SK-N-SH (cell line): ENCODE measurements around the gene STRN3. TPM values are rescaled to one million over a fixed set of nuclear protein-coding genes. Genes with fewer than 3 reads are reported as not detected.
"Not testable (repeated sequence)": the region's sequence is repeated elsewhere in the genome, so short reads cannot be mapped to it uniquely, and the experiment has no call there.

Experiments
- CTCF ChIA-PET: fragments of 300-600, 350-600 bp; formaldehyde crosslinking; extraction: SDS; loops from one replicate; lab custom pipeline; 2021; lab: Yijun Ruan, JAX
- POLR2A ChIA-PET: fragments of 350-600 bp; sonication (Branson Sonifier 250); formaldehyde crosslinking; extraction: SDS; loops from one replicate; lab custom pipeline; 2020; ENCODE audit warnings: antibody characterized with exemption, inconsistent platforms; lab: Yijun Ruan, JAX
- DNase-seq: peaks from one replicate; pipeline ENCODE4 v3.0.0; 2012
- H2AFZ ChIP-seq: fragments of 200-600 bp; sonication (generic); 2 replicates; pipeline ENCODE4 v1.8.1; 2016; ENCODE audit warnings: antibody characterized with exemption, mild to moderate bottlenecking, low read depth
- H3F3A ChIP-seq: fragments of 200-600 bp; sonication (generic); replicated peaks from 2 replicates; pipeline ENCODE3; 2016; ENCODE audit warnings: antibody characterized with exemption, mild to moderate bottlenecking; ENCODE audit not compliant: insufficient read depth
- H3K27ac ChIP-seq, 2 experiments: fragments of 200-500 bp in 1 of 2; fragments of 200-600 bp in 1 of 2; sonication (Bioruptor generic) in 1 of 2; sonication (generic), shearing (Covaris generic) in 1 of 2; 2 replicates each; pipeline versions ENCODE4 v1.5.1 to v1.6.1; 2014 to 2016; ENCODE audit warnings: low read depth in 2 of 2, inconsistent platforms in 1 of 2, low read length in 1 of 2, mild to moderate bottlenecking in 1 of 2, mixed read lengths in 1 of 2
- H3K27me3 ChIP-seq: fragments of 200-600 bp; sonication (generic), shearing (Covaris generic); 2 replicates; pipeline ENCODE4 v1.6.1; 2016; ENCODE audit warnings: mixed run types; ENCODE audit not compliant: insufficient read depth
- H3K36me3 ChIP-seq, 2 experiments: fragments of 200-500 bp in 1 of 2; fragments of 200-600 bp in 1 of 2; sonication (Bioruptor generic) in 1 of 2; sonication (generic) in 1 of 2; replicated peaks in 1 of 2; 2 replicates each; pipeline versions ENCODE3 to v1.5.1; 2014 to 2016; ENCODE audit warnings: low read length in 1 of 2, mild to moderate bottlenecking in 1 of 2; ENCODE audit not compliant: insufficient read depth in 2 of 2, control insufficient read depth in 1 of 2
- H3K4me1 ChIP-seq, 2 experiments: fragments of 200-500 bp in 1 of 2; fragments of 200-600 bp in 1 of 2; sonication (Bioruptor generic) in 1 of 2; sonication (generic), shearing (Covaris generic) in 1 of 2; 2 replicates each; pipeline versions ENCODE4 v1.5.1 to v1.6.1; 2014 to 2016; ENCODE audit warnings: low read depth in 1 of 2, low read length in 1 of 2, mixed run types in 1 of 2; ENCODE audit not compliant: insufficient read depth in 2 of 2, control insufficient read depth in 1 of 2
- H3K4me2 ChIP-seq: fragments of 200-600 bp; sonication (generic), shearing (Covaris generic); 2 replicates; pipeline ENCODE4 v1.6.1; 2017; ENCODE audit warnings: mixed run types
- H3K4me3 ChIP-seq, 2 experiments: fragments of 200-500 bp in 1 of 2; fragments of 200-600 bp in 1 of 2; sonication (Bioruptor generic) in 1 of 2; sonication (generic), shearing (Covaris generic) in 1 of 2; 2 replicates each; pipeline versions ENCODE4 v1.5.1 to v1.8.1; 2014 to 2016; ENCODE audit warnings: low read depth in 2 of 2, inconsistent platforms in 1 of 2, low read length in 1 of 2, mild to moderate bottlenecking in 1 of 2, mixed read lengths in 1 of 2, moderate library complexity in 1 of 2
- H3K79me2 ChIP-seq: fragments of 200-600 bp; sonication (generic); 2 replicates; pipeline ENCODE4 v1.8.1; 2017; ENCODE audit warnings: mild to moderate bottlenecking; ENCODE audit not compliant: insufficient read depth
- H3K9ac ChIP-seq: fragments of 200-600 bp; sonication (generic); 2 replicates; pipeline ENCODE4 v1.6.1; 2017; ENCODE audit warnings: mixed run types
- H3K9me2 ChIP-seq: fragments of 200-600 bp; sonication (generic); 2 replicates; pipeline ENCODE4 v1.6.1; 2017; ENCODE audit warnings: mixed run types
- H3K9me3 ChIP-seq: fragments of 200-600 bp; sonication (generic); 2 replicates; pipeline ENCODE4 v1.6.1; 2017; ENCODE audit warnings: mixed run types, mild to moderate bottlenecking, moderate library complexity
- H4K20me1 ChIP-seq: fragments of 200-600 bp; sonication (generic); 2 replicates; pipeline ENCODE4 v1.6.1; 2017; ENCODE audit warnings: mild to moderate bottlenecking, mixed run types; ENCODE audit not compliant: insufficient read depth
- ELF1 ChIP-seq: IDR thresholded peaks from 2 replicates; pipeline ENCODE4 v1.4.0; 2012
- EP300 ChIP-seq, 2 experiments: IDR thresholded peaks; 2 replicates each; pipeline versions ENCODE4 v1.4.0 to v1.6.1; 2012; ENCODE audit warnings: borderline replicate concordance in 1 of 2, low read depth in 1 of 2, low read length in 1 of 2
- FOSL2 ChIP-seq: IDR thresholded peaks from 2 replicates; pipeline ENCODE4 v1.4.0; 2012; ENCODE audit warnings: low read depth, mild to moderate bottlenecking, moderate library complexity, borderline replicate concordance
- FOXJ3 ChIP-seq: sonication (generic); formaldehyde crosslinking; IDR thresholded peaks from 2 replicates; pipeline ENCODE4 v1.5.1; 2020; ENCODE audit warnings: mild to moderate bottlenecking, missing genetic modification reagents
- MXI1 ChIP-seq: IDR thresholded peaks from 2 replicates; pipeline ENCODE4 v1.6.1; 2012; ENCODE audit warnings: mild to moderate bottlenecking, low read depth, low read length, improper control_type of control experiment
- NFIC ChIP-seq: IDR thresholded peaks from 2 replicates; pipeline ENCODE4 v1.4.0; 2012; ENCODE audit warnings: borderline replicate concordance
- RAD21 ChIP-seq: IDR thresholded peaks from 2 replicates; pipeline ENCODE4 v1.6.1; 2012; ENCODE audit warnings: mild to moderate bottlenecking, low read length
- RCOR1 ChIP-seq: fragments of 150-350 bp; IDR thresholded peaks from 2 replicates; pipeline ENCODE4 v1.6.1; 2017; ENCODE audit warnings: antibody characterized with exemption, low read length
- REST ChIP-seq: IDR thresholded peaks from 2 replicates; pipeline ENCODE4 v1.6.1; 2012; ENCODE audit warnings: mild to moderate bottlenecking, low read depth, low read length, moderate library complexity
- RFX5 ChIP-seq: IDR thresholded peaks from 2 replicates; pipeline ENCODE4 v1.6.1; 2012; ENCODE audit warnings: mild to moderate bottlenecking, improper control_type of control experiment, low read length
- RXRA ChIP-seq: IDR thresholded peaks from 2 replicates; pipeline ENCODE4 v1.4.0; 2012; ENCODE audit warnings: low read depth, mild to moderate bottlenecking, borderline replicate concordance
- SMC3 ChIP-seq: IDR thresholded peaks from 2 replicates; pipeline ENCODE4 v1.6.1; 2012; ENCODE audit warnings: low read depth, low read length, improper control_type of control experiment
- YY1 ChIP-seq: IDR thresholded peaks from 2 replicates; pipeline ENCODE4 v1.4.0; 2012; ENCODE audit warnings: low read depth, mild to moderate bottlenecking
- WGBS: methylation state at CpG from one replicate; pipeline ENCODE4 v1.1.6; 2017; ENCODE audit warnings: low lambda C conversion rate; 5-methylcytosine and 5-hydroxymethylcytosine counted together
- polyA plus RNA-seq, 3 experiments: library from polyadenylated mRNA; depleted of rRNA; stranded (reverse); fragments of >200 nt; gene quantifications; 2 replicates each; pipeline ENCODE4 v1.2.3, GENCODE V29; 2012
- TF ChIP-seq, protein P1 (sequence below): IDR thresholded peaks from 2 replicates; pipeline ENCODE4; 2012
- TF ChIP-seq, protein P2 (sequence below): IDR thresholded peaks from 2 replicates; pipeline ENCODE4 v1.4.0; 2012; ENCODE audit warnings: low read depth, borderline replicate concordance

The STRN3 gene
- polyA plus RNA-seq, 1 of the 3 experiments (the other 2 are of a cell fraction): 7.2 TPM

GRCh38 chr14:30972882-30973582 is 53.1 kb downstream of the STRN3 start (continued):
- no peak for TF ChIP-seq REST
- no peak for TF ChIP-seq RAD21
- TF ChIP-seq NFIC: no peak
- TF ChIP-seq, protein P1, sequence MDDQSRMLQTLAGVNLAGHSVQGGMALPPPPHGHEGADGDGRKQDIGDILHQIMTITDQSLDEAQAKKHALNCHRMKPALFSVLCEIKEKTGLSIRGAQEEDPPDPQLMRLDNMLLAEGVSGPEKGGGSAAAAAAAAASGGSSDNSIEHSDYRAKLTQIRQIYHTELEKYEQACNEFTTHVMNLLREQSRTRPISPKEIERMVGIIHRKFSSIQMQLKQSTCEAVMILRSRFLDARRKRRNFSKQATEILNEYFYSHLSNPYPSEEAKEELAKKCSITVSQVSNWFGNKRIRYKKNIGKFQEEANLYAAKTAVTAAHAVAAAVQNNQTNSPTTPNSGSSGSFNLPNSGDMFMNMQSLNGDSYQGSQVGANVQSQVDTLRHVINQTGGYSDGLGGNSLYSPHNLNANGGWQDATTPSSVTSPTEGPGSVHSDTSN: no peak
- TF ChIP-seq ELF1: no peak
- TF ChIP-seq RFX5: no peak
- no peak for TF ChIP-seq YY1
- no peak for TF ChIP-seq SMC3
- TF ChIP-seq, all 33 proteins: peak for 0

DNA sequence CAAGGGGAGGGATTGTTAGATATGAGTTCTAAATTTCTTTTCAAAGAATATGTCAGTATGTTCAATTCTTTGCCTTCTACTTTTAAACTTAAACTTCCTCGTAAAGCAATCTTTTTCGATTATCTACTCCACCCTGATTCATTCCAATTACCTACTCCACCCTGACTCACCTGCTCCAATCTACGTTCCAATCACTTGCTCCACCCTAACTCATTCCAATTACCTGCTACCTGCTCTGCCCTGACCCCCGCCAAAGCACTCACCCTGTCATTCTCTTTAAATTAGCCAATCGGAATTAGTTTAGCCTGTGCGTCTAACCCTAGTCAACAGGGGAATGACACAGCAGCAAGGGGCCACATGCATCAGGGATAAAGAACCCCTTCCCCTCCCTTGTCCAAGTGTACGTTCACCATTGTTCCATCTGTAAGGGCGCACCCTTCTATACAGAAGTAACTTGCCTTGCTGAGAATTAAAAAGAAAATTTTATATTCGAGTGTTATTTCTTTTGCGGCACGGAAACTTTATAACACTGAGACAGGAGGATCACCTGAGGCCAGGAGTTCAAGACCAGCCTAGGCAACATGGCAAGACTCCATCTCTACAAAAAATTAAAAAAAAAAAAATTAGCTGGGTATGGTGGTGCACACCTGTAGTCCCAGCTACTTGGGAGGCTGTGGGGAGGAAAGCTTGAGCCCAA is 54.0 kb downstream of the STRN3 start:
- H4K20me1 ChIP-seq: peaks cover 78% of the 10 kb centered on the region

GRCh38 chr14:30971586-30971985 is 54.6 kb downstream of the STRN3 start:
- no peak for DNase-seq
- WGBS: 94% methylated on average over 5 of the region's 5 CpGs
- Histone ChIP-seq H3K4me3 (no peak overlapping the region), H3K27me3 (no peaks in the 10 kb centered on the region), H3K4me1 (no peaks in the 10 kb centered on the region; a peak in 1 of 4 replicates), H3K4me2 (no peak overlapping the region), H3F3A (peaks cover 3% of the 10 kb centered on the region), H3K27ac (no peak overlapping the region), H3K9me3 (no peaks in the 10 kb centered on the region), H4K20me1 (peaks cover 73% of the 10 kb centered on the region), H3K36me3 (peaks cover 0 to 7% of the 10 kb centered on the region in 2 experiments), H3K9me2 (no peaks in the 10 kb centered on the region), H2AFZ (no peak overlapping the region), H3K9ac (no peak overlapping the region), H3K79me2 (peaks cover 100% of the 10 kb centered on the region)
- POLR2A ChIA-PET: no interaction called here
- CTCF ChIA-PET: interaction anchor here (2.4 kb wide), 1 partner anchor 8 kb away, joined by 14 read pairs; no protein-coding TSS in a partner anchor
- no peak for TF ChIP-seq FOXJ3
- no peak for TF ChIP-seq RXRA
- TF ChIP-seq RCOR1: no peak
- TF ChIP-seq SMC3: no peak
- no peak for TF ChIP-seq MXI1
- TF ChIP-seq, protein P2, sequence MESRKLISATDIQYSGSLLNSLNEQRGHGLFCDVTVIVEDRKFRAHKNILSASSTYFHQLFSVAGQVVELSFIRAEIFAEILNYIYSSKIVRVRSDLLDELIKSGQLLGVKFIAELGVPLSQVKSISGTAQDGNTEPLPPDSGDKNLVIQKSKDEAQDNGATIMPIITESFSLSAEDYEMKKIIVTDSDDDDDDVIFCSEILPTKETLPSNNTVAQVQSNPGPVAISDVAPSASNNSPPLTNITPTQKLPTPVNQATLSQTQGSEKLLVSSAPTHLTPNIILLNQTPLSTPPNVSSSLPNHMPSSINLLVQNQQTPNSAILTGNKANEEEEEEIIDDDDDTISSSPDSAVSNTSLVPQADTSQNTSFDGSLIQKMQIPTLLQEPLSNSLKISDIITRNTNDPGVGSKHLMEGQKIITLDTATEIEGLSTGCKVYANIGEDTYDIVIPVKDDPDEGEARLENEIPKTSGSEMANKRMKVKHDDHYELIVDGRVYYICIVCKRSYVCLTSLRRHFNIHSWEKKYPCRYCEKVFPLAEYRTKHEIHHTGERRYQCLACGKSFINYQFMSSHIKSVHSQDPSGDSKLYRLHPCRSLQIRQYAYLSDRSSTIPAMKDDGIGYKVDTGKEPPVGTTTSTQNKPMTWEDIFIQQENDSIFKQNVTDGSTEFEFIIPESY: no peak
- no peak for TF ChIP-seq EP300 (IDR thresholded peaks at IDR 0.05; ENCODE audit: borderline replicate concordance in 1 of 2, low read depth in 1 of 2, low read length in 1 of 2)
- no peak for TF ChIP-seq FOSL2
- no peak for TF ChIP-seq RAD21
- TF ChIP-seq NFIC: no peak

More for the DNA sequence above, 54.0 kb downstream of the STRN3 start:
- CTCF ChIA-PET, H3F3A ChIP-seq, POLR2A ChIA-PET, DNase-seq, H3K36me3 ChIP-seq, H3K9ac ChIP-seq, H3K27me3 ChIP-seq, H3K4me3 ChIP-seq, H3K4me1 ChIP-seq, H3K27ac ChIP-seq, H3K9me3 ChIP-seq, H3K9me2 ChIP-seq, H2AFZ ChIP-seq, H3K4me2 ChIP-seq: not testable (repeated sequence)
- 96% methylated on average over 11 of the region's 11 CpGs for WGBS
- peaks cover 100% of the 10 kb centered on the region for H3K79me2 ChIP-seq
